Liver (tissue), 9 donors: ENCODE data around the gene ACKR2. TPM values are rescaled to one million over a fixed set of nuclear protein-coding genes. Genes with fewer than 3 reads are reported as not detected.
A peak's percentile ranks its signal among the peaks of the same experiment; 100 is the strongest.

Source experiments
- DNase-seq: peaks from one replicate; pipeline ENCODE4 v3.0.0-alpha.2; 2017; ENCODE audit warnings: low spot score
- H3K27ac ChIP-seq, 2 donors: one replicate each; pipeline ENCODE4 v1.7.0; 2013; ENCODE audit warnings: inconsistent platforms in 2 of 2, low read length in 2 of 2, control low read depth in 1 of 2, low read depth in 1 of 2, mild to moderate bottlenecking in 1 of 2
- H3K27me3 ChIP-seq, 4 donors: one replicate each; pipeline versions ENCODE4 v1.6.1 to v1.7.0; 2013; ENCODE audit warnings: low read length in 3 of 4, inconsistent platforms in 1 of 4, mild to moderate bottlenecking in 1 of 4, moderate library complexity in 1 of 4; ENCODE audit not compliant: control insufficient read depth in 4 of 4, insufficient read depth in 4 of 4
- H3K36me3 ChIP-seq, 4 donors: one replicate each; pipeline versions ENCODE4 v1.6.1 to v1.7.0; 2013; ENCODE audit warnings: low read length in 3 of 4, mild to moderate bottlenecking in 3 of 4, low read depth in 1 of 4, moderate library complexity in 1 of 4; ENCODE audit not compliant: control insufficient read depth in 4 of 4, insufficient read depth in 3 of 4
- H3K4me1 ChIP-seq, 4 donors: one replicate each; pipeline versions ENCODE4 v1.6.1 to v1.7.0; 2013; ENCODE audit warnings: low read length in 3 of 4, mild to moderate bottlenecking in 3 of 4, moderate library complexity in 1 of 4; ENCODE audit not compliant: control insufficient read depth in 4 of 4, insufficient read depth in 4 of 4
- H3K4me3 ChIP-seq, 3 donors: one replicate each; pipeline versions ENCODE4 v1.6.1 to v1.7.0; 2013; ENCODE audit warnings: low read length in 3 of 3, control low read depth in 1 of 3, low read depth in 1 of 3, mild to moderate bottlenecking in 1 of 3
- H3K9ac ChIP-seq, 2 donors: one replicate each; pipeline ENCODE4 v1.7.0; 2013; ENCODE audit warnings: low read length in 2 of 2, mild to moderate bottlenecking in 2 of 2, moderate library complexity in 2 of 2, control low read depth in 1 of 2, low read depth in 1 of 2
- H3K9me3 ChIP-seq, 4 donors: one replicate each; pipeline versions ENCODE4 v1.6.1 to v1.7.0; 2013; ENCODE audit warnings: low read length in 3 of 4; ENCODE audit not compliant: control insufficient read depth in 4 of 4
- EGR1 ChIP-seq, 2 donors: IDR thresholded peaks; 2 replicates each; pipeline ENCODE4 v1.6.1; 2016 to 2018; ENCODE audit warnings: antibody characterized with exemption in 2 of 2, low read depth in 2 of 2
- FOXA1 ChIP-seq: IDR thresholded peaks from 2 replicates; pipeline ENCODE4 v1.6.1; 2016; ENCODE audit warnings: antibody characterized with exemption
- GABPA ChIP-seq, 2 donors: IDR thresholded peaks in 1 of 2; conservative IDR thresholded peaks in 1 of 2; 2 replicates each; pipeline ENCODE4 v1.6.1; 2016; ENCODE audit warnings: antibody characterized with exemption in 2 of 2, mild to moderate bottlenecking in 1 of 2, moderate library complexity in 1 of 2
- HNF4G ChIP-seq: IDR thresholded peaks from 2 replicates; pipeline ENCODE4 v1.6.1; 2016; ENCODE audit warnings: antibody characterized with exemption
- JUND ChIP-seq, 2 donors: IDR thresholded peaks; 2 replicates each; pipeline ENCODE4 v1.6.1; 2016; ENCODE audit warnings: antibody characterized with exemption in 2 of 2
- NR2F2 ChIP-seq: IDR thresholded peaks from 2 replicates; pipeline ENCODE4 v1.6.1; 2016; ENCODE audit warnings: antibody characterized with exemption
- RXRA ChIP-seq, 2 donors: IDR thresholded peaks; 2 replicates each; pipeline ENCODE4 v1.6.1; 2017 to 2018; ENCODE audit warnings: antibody characterized with exemption in 2 of 2, mild to moderate bottlenecking in 1 of 2
- TAF1 ChIP-seq: conservative IDR thresholded peaks from 2 replicates; pipeline ENCODE4 v1.6.1; 2016; ENCODE audit warnings: antibody characterized with exemption, mild to moderate bottlenecking
- YY1 ChIP-seq: IDR thresholded peaks from 2 replicates; pipeline ENCODE4 v1.6.1; 2016; ENCODE audit warnings: antibody characterized with exemption, mild to moderate bottlenecking
- WGBS: extraction: QIAGEN DNeasy Blood & Tissue Kit; methylation state at CpG from one replicate; pipeline ENCODE4 v1.1.7; 2013; 5-methylcytosine and 5-hydroxymethylcytosine counted together
- polyA plus RNA-seq, 2 donors: library from polyadenylated mRNA; stranded (reverse) in 1 of 2; unstranded in 1 of 2; fragments of 200-250 nt in 1 of 2; fragments of >200 nt in 1 of 2; fragmentation: Nextera tagmentation in 1 of 2; extraction: Ambion mirVana in 1 of 2; gene quantifications; one replicate each; pipeline versions ENCODE4 v1.2.1 to v1.2.3, GENCODE V29; 2013 to 2015
- total RNA-seq, 2 donors: library from RNA; depleted of rRNA; stranded (reverse); fragments of >200 nt; gene quantifications; one replicate each; pipeline ENCODE4 v1.2.3, GENCODE V29; 2014
- TF ChIP-seq, protein P1 (sequence below): IDR thresholded peaks from 2 replicates; pipeline ENCODE4 v1.6.1; 2016; ENCODE audit warnings: antibody characterized with exemption, mild to moderate bottlenecking
- TF ChIP-seq, protein P2 (sequence below): IDR thresholded peaks from 2 replicates; pipeline ENCODE4 v1.6.1; 2016; ENCODE audit warnings: antibody characterized with exemption
- TF ChIP-seq, protein P3 (sequence below): fragments of 150-350 bp; IDR thresholded peaks from 2 replicates; pipeline ENCODE4 v1.5.1; 2017; ENCODE audit warnings: improper control_type of control experiment, low read depth, low read length; ENCODE audit not compliant: missing input control
- TF ChIP-seq, protein P4 (sequence below): IDR thresholded peaks from 2 replicates; pipeline ENCODE4 v1.6.1; 2016; ENCODE audit warnings: antibody characterized with exemption
- donor health status: healthy.
- donor health status: healthy.
- donor health status: healthy.
- donor health status: healthy.
- donor health status: healthy.

ACKR2 gene
- total and polyA plus RNA-seq, 4 donors, result 7.3 to 19.3 (median 10.8) TPM

DNA sequence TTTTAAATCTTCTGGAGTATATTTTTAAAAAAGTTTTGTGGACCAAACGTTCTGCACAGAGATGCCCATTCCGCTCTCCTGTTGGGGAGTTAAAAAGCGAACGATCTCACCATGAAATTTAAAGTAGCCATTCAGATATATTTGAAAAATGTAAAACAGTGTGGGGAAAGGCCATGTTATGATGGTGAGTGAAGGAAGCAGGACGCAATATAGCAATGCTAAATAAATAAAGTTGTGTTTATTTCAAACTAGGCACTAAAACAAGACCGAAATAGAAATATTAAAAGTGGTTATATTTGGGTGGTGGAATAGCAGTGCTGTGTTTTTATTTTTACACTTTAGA, 35.9 kb upstream of the ACKR2 start:
- H3K27ac ChIP-seq, result peak overlapping the region; percentile 50 to 87
- H3K9ac ChIP-seq, result peak overlapping the region in 1 of 2 donors; percentile 92
- no peaks in the 10 kb centered on the region for H3K9me3 ChIP-seq
- no peak for DNase-seq
- TF ChIP-seq, protein P1, sequence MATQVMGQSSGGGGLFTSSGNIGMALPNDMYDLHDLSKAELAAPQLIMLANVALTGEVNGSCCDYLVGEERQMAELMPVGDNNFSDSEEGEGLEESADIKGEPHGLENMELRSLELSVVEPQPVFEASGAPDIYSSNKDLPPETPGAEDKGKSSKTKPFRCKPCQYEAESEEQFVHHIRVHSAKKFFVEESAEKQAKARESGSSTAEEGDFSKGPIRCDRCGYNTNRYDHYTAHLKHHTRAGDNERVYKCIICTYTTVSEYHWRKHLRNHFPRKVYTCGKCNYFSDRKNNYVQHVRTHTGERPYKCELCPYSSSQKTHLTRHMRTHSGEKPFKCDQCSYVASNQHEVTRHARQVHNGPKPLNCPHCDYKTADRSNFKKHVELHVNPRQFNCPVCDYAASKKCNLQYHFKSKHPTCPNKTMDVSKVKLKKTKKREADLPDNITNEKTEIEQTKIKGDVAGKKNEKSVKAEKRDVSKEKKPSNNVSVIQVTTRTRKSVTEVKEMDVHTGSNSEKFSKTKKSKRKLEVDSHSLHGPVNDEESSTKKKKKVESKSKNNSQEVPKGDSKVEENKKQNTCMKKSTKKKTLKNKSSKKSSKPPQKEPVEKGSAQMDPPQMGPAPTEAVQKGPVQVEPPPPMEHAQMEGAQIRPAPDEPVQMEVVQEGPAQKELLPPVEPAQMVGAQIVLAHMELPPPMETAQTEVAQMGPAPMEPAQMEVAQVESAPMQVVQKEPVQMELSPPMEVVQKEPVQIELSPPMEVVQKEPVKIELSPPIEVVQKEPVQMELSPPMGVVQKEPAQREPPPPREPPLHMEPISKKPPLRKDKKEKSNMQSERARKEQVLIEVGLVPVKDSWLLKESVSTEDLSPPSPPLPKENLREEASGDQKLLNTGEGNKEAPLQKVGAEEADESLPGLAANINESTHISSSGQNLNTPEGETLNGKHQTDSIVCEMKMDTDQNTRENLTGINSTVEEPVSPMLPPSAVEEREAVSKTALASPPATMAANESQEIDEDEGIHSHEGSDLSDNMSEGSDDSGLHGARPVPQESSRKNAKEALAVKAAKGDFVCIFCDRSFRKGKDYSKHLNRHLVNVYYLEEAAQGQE, result peak; percentile 11
- TF ChIP-seq FOXA1 (no peak), YY1 (peak; percentile 10)
- no peaks in the 10 kb centered on the region for H3K27me3 ChIP-seq
- H3K4me1 ChIP-seq, result peaks cover 0 to 8% (median 5%) of the 10 kb centered on the region in 4 donors
- 13% methylated on average over 6 of the region's 6 CpGs for WGBS
- H3K36me3 ChIP-seq, result no peaks in the 10 kb centered on the region
- H3K4me3 ChIP-seq, result peak overlapping the region; percentile 50 to 67 (median 54)

DNA sequence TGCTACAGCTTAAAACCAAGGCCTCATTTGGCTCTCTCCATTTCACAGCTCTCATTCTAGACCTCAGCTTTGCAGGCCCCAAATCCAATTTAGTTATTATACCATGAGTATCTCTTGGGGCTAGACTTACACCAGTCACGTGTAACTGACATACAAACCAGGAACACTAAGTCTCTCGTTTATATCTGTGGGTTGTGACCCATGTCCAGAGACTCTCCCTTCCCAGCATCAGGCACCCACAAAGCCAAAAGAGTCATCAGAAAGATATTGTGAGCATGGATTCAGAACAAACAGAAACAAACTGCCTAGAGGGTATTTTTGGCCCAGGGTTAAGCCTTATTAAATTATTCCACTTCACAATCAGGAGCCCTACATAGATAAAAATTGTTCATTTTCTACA, 30.6 kb upstream of the ACKR2 start:
- Histone ChIP-seq H3K4me1 (peaks cover 4 to 36% (median 22%) of the 10 kb centered on the region in 4 donors), H3K36me3 (peaks cover 0 to 4% (median 1%) of the 10 kb centered on the region in 4 donors), H3K9me3 (no peaks in the 10 kb centered on the region), H3K4me3 (no peak overlapping the region), H3K27ac (peak overlapping the region; percentile 70 to 73), H3K9ac (peak overlapping the region in 1 of 2 donors; percentile 35), H3K27me3 (no peaks in the 10 kb centered on the region)
- no peak for DNase-seq
- no peak for TF ChIP-seq FOXA1
- TF ChIP-seq JUND (IDR thresholded peaks at IDR 0.05), result no peak
- TF ChIP-seq, protein P2, sequence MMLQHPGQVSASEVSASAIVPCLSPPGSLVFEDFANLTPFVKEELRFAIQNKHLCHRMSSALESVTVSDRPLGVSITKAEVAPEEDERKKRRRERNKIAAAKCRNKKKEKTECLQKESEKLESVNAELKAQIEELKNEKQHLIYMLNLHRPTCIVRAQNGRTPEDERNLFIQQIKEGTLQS, result no peak
- TF ChIP-seq EGR1 (IDR thresholded peaks at IDR 0.05; ENCODE audit: low read depth in 2 of 2), result no peak
- TF ChIP-seq, protein P3, sequence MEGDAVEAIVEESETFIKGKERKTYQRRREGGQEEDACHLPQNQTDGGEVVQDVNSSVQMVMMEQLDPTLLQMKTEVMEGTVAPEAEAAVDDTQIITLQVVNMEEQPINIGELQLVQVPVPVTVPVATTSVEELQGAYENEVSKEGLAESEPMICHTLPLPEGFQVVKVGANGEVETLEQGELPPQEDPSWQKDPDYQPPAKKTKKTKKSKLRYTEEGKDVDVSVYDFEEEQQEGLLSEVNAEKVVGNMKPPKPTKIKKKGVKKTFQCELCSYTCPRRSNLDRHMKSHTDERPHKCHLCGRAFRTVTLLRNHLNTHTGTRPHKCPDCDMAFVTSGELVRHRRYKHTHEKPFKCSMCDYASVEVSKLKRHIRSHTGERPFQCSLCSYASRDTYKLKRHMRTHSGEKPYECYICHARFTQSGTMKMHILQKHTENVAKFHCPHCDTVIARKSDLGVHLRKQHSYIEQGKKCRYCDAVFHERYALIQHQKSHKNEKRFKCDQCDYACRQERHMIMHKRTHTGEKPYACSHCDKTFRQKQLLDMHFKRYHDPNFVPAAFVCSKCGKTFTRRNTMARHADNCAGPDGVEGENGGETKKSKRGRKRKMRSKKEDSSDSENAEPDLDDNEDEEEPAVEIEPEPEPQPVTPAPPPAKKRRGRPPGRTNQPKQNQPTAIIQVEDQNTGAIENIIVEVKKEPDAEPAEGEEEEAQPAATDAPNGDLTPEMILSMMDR, result no peak
- TF ChIP-seq GABPA (IDR thresholded peaks at IDR 0.05 in 1 of 2, conservative IDR thresholded peaks at IDR 0.05 in 1 of 2), result no peak
- TF ChIP-seq NR2F2, result no peak
- no peak for TF ChIP-seq HNF4G
- no peak for TF ChIP-seq RXRA (IDR thresholded peaks at IDR 0.05)
- TF ChIP-seq TAF1, result no peak
- TF ChIP-seq, protein P1, result no peak
- TF ChIP-seq, protein P4, sequence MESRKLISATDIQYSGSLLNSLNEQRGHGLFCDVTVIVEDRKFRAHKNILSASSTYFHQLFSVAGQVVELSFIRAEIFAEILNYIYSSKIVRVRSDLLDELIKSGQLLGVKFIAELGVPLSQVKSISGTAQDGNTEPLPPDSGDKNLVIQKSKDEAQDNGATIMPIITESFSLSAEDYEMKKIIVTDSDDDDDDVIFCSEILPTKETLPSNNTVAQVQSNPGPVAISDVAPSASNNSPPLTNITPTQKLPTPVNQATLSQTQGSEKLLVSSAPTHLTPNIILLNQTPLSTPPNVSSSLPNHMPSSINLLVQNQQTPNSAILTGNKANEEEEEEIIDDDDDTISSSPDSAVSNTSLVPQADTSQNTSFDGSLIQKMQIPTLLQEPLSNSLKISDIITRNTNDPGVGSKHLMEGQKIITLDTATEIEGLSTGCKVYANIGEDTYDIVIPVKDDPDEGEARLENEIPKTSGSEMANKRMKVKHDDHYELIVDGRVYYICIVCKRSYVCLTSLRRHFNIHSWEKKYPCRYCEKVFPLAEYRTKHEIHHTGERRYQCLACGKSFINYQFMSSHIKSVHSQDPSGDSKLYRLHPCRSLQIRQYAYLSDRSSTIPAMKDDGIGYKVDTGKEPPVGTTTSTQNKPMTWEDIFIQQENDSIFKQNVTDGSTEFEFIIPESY, result no peak
- 43% methylated on average over 2 of the region's 2 CpGs for WGBS
